C4-2B (cell line): Measurements from ENCODE around the gene C12orf42.

Experiments used
- H3K27ac ChIP-seq: fragments of 450-650 bp; 2 replicates; pipeline ENCODE4 v1.5.1; 2017
- ZFX ChIP-seq: fragments of 450-650 bp; IDR thresholded peaks from 2 replicates; pipeline ENCODE4 v1.6.1; 2017
- TF ChIP-seq, protein P1 (sequence below): fragments of 450-650 bp; conservative IDR thresholded peaks from 2 replicates; pipeline ENCODE4 v1.5.1; 2017; ENCODE audit warnings: mild to moderate bottlenecking

Gene C12orf42

DNA sequence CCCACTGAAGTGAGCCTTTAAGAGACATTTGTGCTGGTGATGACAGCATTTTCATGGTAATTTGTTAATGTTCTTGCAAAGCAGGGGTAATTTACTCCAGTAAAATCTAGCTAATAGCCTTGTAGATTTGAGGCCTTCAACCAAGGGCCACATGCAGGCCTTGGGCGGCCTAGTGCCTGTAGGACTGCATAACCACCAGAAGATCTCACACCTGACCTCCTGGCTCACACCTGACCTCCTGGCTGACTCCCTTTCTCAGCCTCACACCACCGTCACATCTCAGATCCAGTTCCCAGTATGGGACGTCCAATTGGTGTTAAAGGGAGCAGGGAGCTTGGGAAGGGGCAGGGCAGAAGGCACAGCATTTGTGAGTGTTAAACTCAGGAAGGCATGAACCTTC lies 26.9 kb downstream of the C12orf42 start:
- no peak overlapping the region for H3K27ac ChIP-seq
- TF ChIP-seq, protein P1, sequence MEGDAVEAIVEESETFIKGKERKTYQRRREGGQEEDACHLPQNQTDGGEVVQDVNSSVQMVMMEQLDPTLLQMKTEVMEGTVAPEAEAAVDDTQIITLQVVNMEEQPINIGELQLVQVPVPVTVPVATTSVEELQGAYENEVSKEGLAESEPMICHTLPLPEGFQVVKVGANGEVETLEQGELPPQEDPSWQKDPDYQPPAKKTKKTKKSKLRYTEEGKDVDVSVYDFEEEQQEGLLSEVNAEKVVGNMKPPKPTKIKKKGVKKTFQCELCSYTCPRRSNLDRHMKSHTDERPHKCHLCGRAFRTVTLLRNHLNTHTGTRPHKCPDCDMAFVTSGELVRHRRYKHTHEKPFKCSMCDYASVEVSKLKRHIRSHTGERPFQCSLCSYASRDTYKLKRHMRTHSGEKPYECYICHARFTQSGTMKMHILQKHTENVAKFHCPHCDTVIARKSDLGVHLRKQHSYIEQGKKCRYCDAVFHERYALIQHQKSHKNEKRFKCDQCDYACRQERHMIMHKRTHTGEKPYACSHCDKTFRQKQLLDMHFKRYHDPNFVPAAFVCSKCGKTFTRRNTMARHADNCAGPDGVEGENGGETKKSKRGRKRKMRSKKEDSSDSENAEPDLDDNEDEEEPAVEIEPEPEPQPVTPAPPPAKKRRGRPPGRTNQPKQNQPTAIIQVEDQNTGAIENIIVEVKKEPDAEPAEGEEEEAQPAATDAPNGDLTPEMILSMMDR = no peak
- TF ChIP-seq ZFX = no peak

GRCh38 chr12:103462675-103463074 lies 33.1 kb downstream of the C12orf42 start:
- no peak overlapping the region for H3K27ac ChIP-seq
- TF ChIP-seq ZFX = no peak
- TF ChIP-seq, protein P1 = no peak

DNA sequence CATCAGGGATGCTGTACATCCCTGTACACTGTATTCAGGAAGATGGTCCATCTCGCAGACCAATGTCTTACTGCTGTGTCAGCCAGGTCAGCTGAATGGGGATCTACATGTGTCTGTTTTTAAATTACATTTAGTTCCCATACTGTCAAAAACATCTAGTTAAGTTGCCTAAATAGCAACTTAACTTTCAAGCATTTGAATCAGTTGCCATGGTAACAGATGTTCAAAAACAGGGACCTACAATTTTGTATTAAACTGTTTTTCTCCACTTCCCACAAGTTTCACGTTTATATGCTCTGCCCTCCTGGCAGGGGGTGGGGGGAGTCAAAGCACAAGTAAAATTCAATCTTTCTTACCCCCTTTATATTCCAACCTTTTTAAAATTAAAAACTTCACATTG lies 38.3 kb downstream of the C12orf42 start:
- no peak for TF ChIP-seq ZFX
- TF ChIP-seq, protein P1 = no peak

DNA sequence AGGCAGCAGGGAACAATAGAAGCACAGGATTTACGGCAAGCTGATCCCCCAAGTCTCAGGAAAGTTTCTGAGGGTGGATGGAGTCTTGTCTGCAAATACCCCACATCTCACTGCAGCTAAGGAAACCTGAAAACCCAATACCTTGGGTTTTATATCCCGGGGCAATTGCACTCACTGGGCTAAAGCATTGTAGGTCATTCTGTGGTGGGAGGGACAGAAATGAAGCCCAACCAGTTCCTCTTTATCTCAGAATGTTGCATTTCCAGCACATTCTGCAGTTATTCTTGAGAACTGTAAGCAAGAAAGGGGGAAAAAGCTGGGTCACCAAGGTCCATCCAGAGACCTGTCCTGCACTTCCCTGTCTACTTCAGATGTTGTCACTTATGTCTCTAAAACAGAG lies 39.8 kb downstream of the C12orf42 start:
- no peak overlapping the region for H3K27ac ChIP-seq
- no peak for TF ChIP-seq ZFX
- TF ChIP-seq, protein P1 = no peak

More for the DNA sequence above, 38.3 kb downstream of the C12orf42 start:
- H3K27ac ChIP-seq = no peak overlapping the region

DNA sequence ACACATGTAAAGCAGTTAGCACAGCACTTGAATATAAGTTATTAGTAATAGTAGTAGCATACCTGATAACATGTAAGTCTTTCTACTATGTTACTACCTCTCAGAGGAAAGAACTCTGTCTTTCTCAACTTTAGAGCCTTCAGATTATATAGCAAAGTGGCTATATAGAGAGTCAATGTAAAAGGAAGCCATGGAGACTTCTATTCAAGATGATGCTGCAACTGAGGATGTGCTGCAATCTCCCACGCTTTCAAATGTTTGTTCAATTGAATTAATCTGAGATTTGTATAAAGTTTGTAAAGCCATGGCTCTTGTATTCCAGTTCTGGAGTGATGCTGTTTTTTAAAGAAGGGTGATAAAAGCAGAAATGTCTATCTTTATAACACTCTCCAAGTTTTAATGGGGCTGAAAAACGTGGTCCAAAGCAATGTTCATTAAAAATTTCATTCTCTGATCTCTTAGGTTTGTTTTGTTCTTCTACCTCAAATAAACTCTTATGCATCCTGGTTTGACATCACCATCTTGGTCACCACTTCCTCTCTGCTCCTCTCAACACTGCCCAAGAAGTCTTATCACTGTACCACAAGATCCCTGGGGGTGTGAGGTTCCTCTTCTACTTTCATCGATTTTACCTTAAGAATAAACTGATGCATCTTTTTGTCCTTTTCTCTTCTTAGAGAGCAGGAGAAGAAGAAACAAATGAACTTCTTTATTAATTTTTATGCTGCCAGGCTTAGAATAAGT lies 40.6 kb downstream of the C12orf42 start:
- TF ChIP-seq ZFX = no peak
- no peak overlapping the region for H3K27ac ChIP-seq

- no peak overlapping the region for H3K27ac ChIP-seq
- no peak for TF ChIP-seq ZFX
- TF ChIP-seq, protein P1 = no peak
Observed at GRCh38 chr12:103444983-103445382, 50.8 kb downstream of the C12orf42 start.

GRCh38 chr12:103442822-103443221 lies 52.9 kb downstream of the C12orf42 start:
- no peak overlapping the region for H3K27ac ChIP-seq
- TF ChIP-seq, protein P1 = no peak
- no peak for TF ChIP-seq ZFX

GRCh38 chr12:103442182-103442555 lies 53.6 kb downstream of the C12orf42 start:
- H3K27ac ChIP-seq = no peak overlapping the region

More at GRCh38 chr12:103442182-103442555, 53.6 kb downstream of the C12orf42 start:
- TF ChIP-seq, protein P1 = no peak
- TF ChIP-seq ZFX = no peak
